HFF-Myc (cell line): Measurements from ENCODE around the gene CARD16.
"Not testable (repeated sequence)": the region's sequence is repeated elsewhere in the genome, so short reads cannot be mapped to it uniquely, and the experiment has no call there.

Experiments used
- DNase-seq: peaks from one replicate; pipeline ENCODE4 v3.0.0-alpha.2; 2011; ENCODE audit warnings: low read depth; ENCODE audit errors: extremely low read depth
- H3K4me3 ChIP-seq: replicated peaks from 2 replicates; pipeline ENCODE4 v1.5.1; 2011; ENCODE audit warnings: low read depth, mild to moderate bottlenecking, control low read depth, low read length
- TF ChIP-seq, protein P1 (sequence below): IDR thresholded peaks from 2 replicates; pipeline ENCODE4 v1.5.1; 2012; ENCODE audit warnings: mild to moderate bottlenecking, low read depth, low read length, control low read depth; ENCODE audit errors: missing control alignments

CARD16 gene

DNA sequence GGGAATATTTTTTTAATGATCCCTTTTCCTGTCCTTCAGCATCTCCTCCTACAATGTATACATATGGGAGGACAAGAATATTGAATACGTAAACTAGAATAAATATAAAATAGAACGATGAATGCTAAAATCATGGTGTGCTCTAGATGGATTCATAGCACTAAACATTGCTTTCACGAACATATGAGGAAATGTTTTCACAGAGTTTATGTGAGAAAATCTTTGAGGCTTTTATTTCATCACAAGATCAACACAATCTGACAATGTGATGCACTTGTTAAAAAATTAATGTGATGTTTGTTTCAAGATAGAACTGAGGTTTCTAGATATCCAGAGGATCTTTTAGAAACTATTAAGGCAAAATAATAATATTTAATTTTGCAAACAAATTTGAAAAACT is 3.0 kb downstream of the CARD16 start:
- H3K4me3 ChIP-seq, result no peak overlapping the region
- DNase-seq, result no peak
- TF ChIP-seq, protein P1, sequence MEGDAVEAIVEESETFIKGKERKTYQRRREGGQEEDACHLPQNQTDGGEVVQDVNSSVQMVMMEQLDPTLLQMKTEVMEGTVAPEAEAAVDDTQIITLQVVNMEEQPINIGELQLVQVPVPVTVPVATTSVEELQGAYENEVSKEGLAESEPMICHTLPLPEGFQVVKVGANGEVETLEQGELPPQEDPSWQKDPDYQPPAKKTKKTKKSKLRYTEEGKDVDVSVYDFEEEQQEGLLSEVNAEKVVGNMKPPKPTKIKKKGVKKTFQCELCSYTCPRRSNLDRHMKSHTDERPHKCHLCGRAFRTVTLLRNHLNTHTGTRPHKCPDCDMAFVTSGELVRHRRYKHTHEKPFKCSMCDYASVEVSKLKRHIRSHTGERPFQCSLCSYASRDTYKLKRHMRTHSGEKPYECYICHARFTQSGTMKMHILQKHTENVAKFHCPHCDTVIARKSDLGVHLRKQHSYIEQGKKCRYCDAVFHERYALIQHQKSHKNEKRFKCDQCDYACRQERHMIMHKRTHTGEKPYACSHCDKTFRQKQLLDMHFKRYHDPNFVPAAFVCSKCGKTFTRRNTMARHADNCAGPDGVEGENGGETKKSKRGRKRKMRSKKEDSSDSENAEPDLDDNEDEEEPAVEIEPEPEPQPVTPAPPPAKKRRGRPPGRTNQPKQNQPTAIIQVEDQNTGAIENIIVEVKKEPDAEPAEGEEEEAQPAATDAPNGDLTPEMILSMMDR, result no peak

DNA sequence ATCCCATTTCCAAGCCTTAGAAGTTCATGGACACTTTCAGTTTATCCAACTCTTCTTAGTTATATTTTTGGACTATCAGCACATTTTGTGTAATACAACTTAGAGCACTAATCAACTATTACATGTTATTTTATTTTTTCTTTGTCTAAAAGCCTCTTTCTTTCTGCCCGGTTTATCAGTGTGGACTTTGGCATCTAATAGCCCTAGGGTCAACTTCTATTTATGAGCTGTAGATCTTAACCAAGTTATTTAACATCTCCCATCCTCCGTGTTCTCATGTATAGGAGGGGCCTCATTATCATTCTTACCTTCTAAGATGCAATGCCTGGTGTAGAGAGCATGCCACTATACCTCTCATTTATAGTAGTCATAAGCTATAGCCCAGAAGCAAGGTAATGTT is 4.4 kb downstream of the CARD16 start:
- H3K4me3 ChIP-seq, result no peak overlapping the region
- TF ChIP-seq, protein P1, result no peak

DNA sequence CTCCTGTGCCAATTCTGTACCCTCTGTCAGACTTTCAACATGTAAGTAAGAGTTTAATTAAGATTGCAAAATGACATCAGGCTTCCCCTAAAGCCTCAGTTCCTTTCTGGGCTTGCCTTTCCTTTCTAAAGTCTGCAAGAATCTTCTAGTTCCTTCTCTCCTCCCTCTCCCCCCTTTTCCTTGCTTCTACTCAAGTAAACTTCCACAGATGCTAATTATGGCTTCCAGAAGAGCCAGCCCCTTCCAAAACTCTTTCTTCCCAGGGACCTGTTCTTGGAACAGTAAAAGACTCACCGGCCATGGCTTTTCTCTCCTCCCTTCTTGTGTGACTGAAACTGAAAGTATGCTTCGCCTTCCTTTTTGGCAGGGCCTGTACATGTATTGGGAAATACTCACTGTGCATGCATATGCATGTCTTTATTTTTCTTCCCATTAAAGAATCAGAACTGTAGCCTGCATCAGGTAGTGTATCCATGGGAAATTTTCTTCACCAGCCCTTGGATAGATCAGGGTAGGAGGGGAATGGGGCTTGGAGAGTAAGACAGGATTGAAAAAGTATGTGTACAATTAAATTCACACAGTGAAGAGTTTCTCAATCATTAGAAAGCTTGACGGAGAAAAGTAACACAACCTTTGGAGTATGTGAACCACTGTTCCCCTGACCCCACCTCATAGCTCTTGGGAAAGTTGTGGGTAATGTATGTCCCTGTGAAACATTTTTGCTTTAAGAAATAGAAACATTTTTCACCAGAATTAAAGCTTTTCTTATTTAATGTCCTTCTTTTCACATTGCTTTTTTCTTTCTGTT is 10.1 kb downstream of the CARD16 start, which contains the start of gene CASP1:
CASP1 (minus strand) TSS at position 332 of the 808 bp plus-strand sequence; CDS start at position 301, 31 bp downstream.
- TF ChIP-seq, protein P1, result no peak
- peak within 1 kb of the TSS; percentile 31 for H3K4me3 ChIP-seq
- no peak for DNase-seq

More for the DNA sequence above, 4.4 kb downstream of the CARD16 start:
- DNase-seq, result no peak

DNA sequence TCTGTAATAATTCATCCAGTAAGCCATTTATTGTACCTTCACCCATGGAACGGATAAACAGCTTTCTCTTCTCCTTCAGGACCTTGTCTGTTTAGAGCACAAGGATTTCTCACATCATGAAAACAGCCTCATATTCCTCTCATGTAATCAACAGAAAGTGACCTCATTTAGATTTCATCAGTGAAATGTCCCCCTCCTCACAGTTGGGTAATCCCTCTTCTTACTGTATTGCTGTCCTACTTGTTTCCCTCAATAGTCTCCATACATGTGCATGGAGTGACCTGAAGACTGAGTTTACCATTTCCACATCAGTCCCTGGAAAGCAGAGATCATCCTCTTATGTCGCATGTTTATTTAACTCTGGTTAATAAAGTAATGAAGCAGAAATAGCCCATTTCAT is 10.7 kb downstream of the CARD16 start:
- H3K4me3 ChIP-seq, result peak overlapping the region; percentile 31

DNA sequence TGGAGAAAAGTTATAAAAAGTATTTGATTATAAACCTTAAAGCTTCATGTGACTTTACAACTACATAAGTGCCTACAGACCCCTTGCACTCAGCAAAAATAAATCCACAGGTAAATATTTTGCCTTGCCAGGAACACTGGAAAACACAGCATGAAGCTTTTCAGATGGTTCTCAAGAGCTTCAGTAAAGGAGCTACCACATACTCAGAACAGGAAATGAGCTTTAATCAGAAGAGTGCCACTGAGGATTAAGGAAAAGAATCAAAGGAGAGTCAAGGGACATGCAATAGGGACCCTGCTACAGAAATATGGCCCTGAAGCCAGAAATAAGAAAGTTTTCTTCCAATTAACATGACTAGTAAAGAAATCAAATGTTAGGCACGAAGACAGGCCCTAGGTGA is 11.4 kb downstream of the CARD16 start:
- no peak overlapping the region for H3K4me3 ChIP-seq
- no peak for DNase-seq

More for the DNA sequence above, 10.7 kb downstream of the CARD16 start:
- not testable (repeated sequence) for DNase-seq

DNA sequence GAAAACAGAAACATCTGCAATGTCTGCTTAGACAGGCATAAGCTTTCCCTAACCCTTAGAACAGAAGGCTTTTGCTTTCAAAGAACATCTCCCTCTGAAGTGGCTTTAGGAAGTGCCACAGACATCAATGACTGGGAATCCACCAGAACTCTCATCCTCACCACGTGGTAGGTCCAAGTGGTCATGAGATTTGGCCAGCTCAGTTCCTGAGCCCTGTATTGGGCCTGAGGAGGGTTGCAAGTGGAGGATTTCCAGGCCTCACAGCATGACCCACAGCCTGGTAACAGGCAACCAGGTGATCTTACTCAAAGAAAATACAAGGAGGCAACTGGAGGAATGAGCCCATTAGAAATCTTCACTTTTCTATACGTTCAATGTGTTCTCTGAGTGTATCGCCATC is 11.8 kb downstream of the CARD16 start:
- TF ChIP-seq, protein P1, result no peak
- H3K4me3 ChIP-seq, result no peak overlapping the region
- DNase-seq, result no peak

More for the DNA sequence above, 11.4 kb downstream of the CARD16 start:
- TF ChIP-seq, protein P1, result no peak

DNA sequence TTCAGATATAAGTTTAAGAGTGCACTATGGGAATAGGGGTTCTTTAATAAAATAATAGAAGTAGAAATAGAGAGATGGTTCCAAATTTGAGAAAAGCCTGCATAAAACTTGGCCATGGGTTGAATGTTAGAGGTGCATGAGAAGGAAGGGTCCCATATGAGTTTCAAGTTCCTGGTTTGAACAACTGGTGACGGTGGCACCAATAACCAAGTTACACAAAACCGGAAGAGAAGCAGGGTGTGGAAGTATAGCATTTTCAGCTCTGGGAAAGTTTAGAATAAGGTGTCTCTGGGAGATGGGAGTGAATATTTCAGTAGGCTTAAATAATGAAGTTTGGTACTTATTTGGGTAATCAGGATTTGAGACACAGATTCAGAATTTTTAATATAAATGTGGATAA is 12.6 kb downstream of the CARD16 start:
- TF ChIP-seq, protein P1, result no peak
- H3K4me3 ChIP-seq, result no peak overlapping the region
- DNase-seq, result no peak
